Measurements from ENCODE around the gene OGFOD1. TPM values are rescaled to one million over a fixed set of nuclear protein-coding genes. Genes with fewer than 3 reads are reported as not detected.

Gene OGFOD1
- total and polyA plus RNA-seq, 2 experiments from 2014 or later, result 74.5 to 76.3 TPM

- Histone ChIP-seq H3K79me2 (replicated peaks; ENCODE audit: insufficient read depth) (no peaks in the 10 kb centered on the region), H3K4me2 (no peak overlapping the region), H2AFZ (no peak overlapping the region), H3F3A (replicated peaks; ENCODE audit: low read depth) (no peaks in the 10 kb centered on the region), H3K9me2 (ENCODE audit: insufficient read depth) (no peaks in the 10 kb centered on the region), H3K4me3 (no peak overlapping the region), H3K4me1 (ENCODE audit: insufficient read depth) (no peaks in the 10 kb centered on the region; the same call in 1 of the 2 replicates), H3K27ac (ENCODE audit: low read depth) (no peak overlapping the region), H3K36me3 (ENCODE audit: insufficient read depth) (peaks cover 9% of the 10 kb centered on the region), H3K27me3 (ENCODE audit: insufficient read depth) (no peaks in the 10 kb centered on the region), H4K20me1 (replicated peaks; ENCODE audit: insufficient read depth) (no peaks in the 10 kb centered on the region; the same call in 1 of the 2 replicates)
- no peak for ATAC-seq
- no peaks in the 10 kb centered on the region for H3K9me3 Mint-ChIP-seq
- H3K27ac Mint-ChIP-seq, result no peak overlapping the region
- no peak for DNase-seq (ENCODE audit: low spot score)
- no peak for TF ChIP-seq CTCF (conservative IDR thresholded peaks at IDR 0.05; ENCODE audit: low read depth in 2 of 2)
- TF ChIP-seq JUNB (IDR thresholded peaks at IDR 0.05; ENCODE audit: unreplicated experiment), result no peak
- no peak for TF ChIP-seq POLR2AphosphoS5 (IDR thresholded peaks at IDR 0.05; ENCODE audit: low read depth)
- TF ChIP-seq ZNF331 (CRISPR knock-in tag; IDR thresholded peaks at IDR 0.05; ENCODE audit: low read depth), result no peak
- no peak for TF ChIP-seq CREB1 (CRISPR knock-in tag; IDR thresholded peaks at IDR 0.05; ENCODE audit: low read depth)
- no peaks in the 10 kb centered on the region for H3K27me3 Mint-ChIP-seq (ENCODE audit: insufficient read depth, low read depth, poor library complexity)
- no peak overlapping the region for H3K4me3 Mint-ChIP-seq
- no peaks in the 10 kb centered on the region; the same call in 2 of the 3 replicates for H3K4me1 Mint-ChIP-seq
- H3K36me3 Mint-ChIP-seq (ENCODE audit: low read depth), result peaks cover 22% of the 10 kb centered on the region
Observed at GRCh38 chr16:56480776-56481467, 29.6 kb downstream of the OGFOD1 start.

- H3K9me2 ChIP-seq (ENCODE audit: insufficient read depth), result no peaks in the 10 kb centered on the region
- no peaks in the 10 kb centered on the region for H3F3A ChIP-seq (replicated peaks; ENCODE audit: low read depth)
- no peaks in the 10 kb centered on the region; the same call in 2 of the 3 replicates for H3K4me1 Mint-ChIP-seq
- no peak for ATAC-seq
- DNase-seq (ENCODE audit: low spot score), result no peak
- peaks cover 15% of the 10 kb centered on the region for H3K36me3 Mint-ChIP-seq (ENCODE audit: low read depth)
- no peak overlapping the region for H3K27ac Mint-ChIP-seq
- peaks cover 2% of the 10 kb centered on the region for H3K36me3 ChIP-seq (ENCODE audit: insufficient read depth)
- no peak overlapping the region for H3K4me3 Mint-ChIP-seq
- no peaks in the 10 kb centered on the region; the same call in 1 of the 2 replicates for H4K20me1 ChIP-seq (replicated peaks; ENCODE audit: insufficient read depth)
- no peak overlapping the region for H2AFZ ChIP-seq
- TF ChIP-seq CTCF (conservative IDR thresholded peaks at IDR 0.05; ENCODE audit: low read depth in 2 of 2) (no peak), STAT1 (IDR thresholded peaks at IDR 0.05; ENCODE audit: unreplicated experiment) (no peak), NANOG (IDR thresholded peaks at IDR 0.05; ENCODE audit: borderline replicate concordance) (no peak), REST (IDR thresholded peaks at IDR 0.05; ENCODE audit: unreplicated experiment) (no peak)
- H3K9me3 Mint-ChIP-seq, result no peaks in the 10 kb centered on the region
- H3K79me2 ChIP-seq (replicated peaks; ENCODE audit: insufficient read depth), result no peaks in the 10 kb centered on the region
- no peak overlapping the region for H3K4me3 ChIP-seq
- H3K27ac ChIP-seq (ENCODE audit: low read depth), result no peak overlapping the region
- no peaks in the 10 kb centered on the region for H3K27me3 ChIP-seq (ENCODE audit: insufficient read depth)
- H3K27me3 Mint-ChIP-seq (ENCODE audit: insufficient read depth, low read depth, poor library complexity), result no peaks in the 10 kb centered on the region
- H3K4me2 ChIP-seq, result no peak overlapping the region
- H3K4me1 ChIP-seq (ENCODE audit: insufficient read depth), result no peaks in the 10 kb centered on the region; the same call in 1 of the 2 replicates
Observed at GRCh38 chr16:56481468-56482122, 30.2 kb downstream of the OGFOD1 start.
